Fibroblast of pulmonary artery (primary cell): Measurements from ENCODE around the gene HSP90B1.

Experiments
- DNase-seq: peaks from one replicate; pipeline ENCODE4 v3.0.0-alpha.2; 2010; ENCODE audit warnings: low read depth
- H3K4me3 ChIP-seq: replicated peaks from 2 replicates; pipeline ENCODE4 v1.5.1; 2011; ENCODE audit warnings: low read depth, mild to moderate bottlenecking, control low read depth, low read length, moderate library complexity
- CTCF ChIP-seq: IDR thresholded peaks from 2 replicates; pipeline ENCODE4 v1.5.1; 2011; ENCODE audit warnings: mild to moderate bottlenecking, control low read depth, low read length, inconsistent platforms; ENCODE audit errors: missing control alignments

HSP90B1 gene

GRCh38 chr12:103930034-103930786 is at the start of gene HSP90B1:
HSP90B1 (plus strand) TSS chr12:103930410; CDS start chr12:103930516, 106 bp downstream.
- peak within 1 kb of the TSS; percentile 85 for H3K4me3 ChIP-seq
- no peak for TF ChIP-seq CTCF
- DNase-seq, result peak; percentile 100

- DNase-seq, result no peak
- no peak for TF ChIP-seq CTCF
- no peak overlapping the region for H3K4me3 ChIP-seq
Measured at GRCh38 chr12:103881261-103881660, 48.9 kb upstream of the HSP90B1 start.

- H3K4me3 ChIP-seq, result no peak overlapping the region
- no peak for TF ChIP-seq CTCF
- DNase-seq, result peak; percentile 7
Measured at GRCh38 chr12:103882861-103883596, 47.2 kb upstream of the HSP90B1 start.

DNA sequence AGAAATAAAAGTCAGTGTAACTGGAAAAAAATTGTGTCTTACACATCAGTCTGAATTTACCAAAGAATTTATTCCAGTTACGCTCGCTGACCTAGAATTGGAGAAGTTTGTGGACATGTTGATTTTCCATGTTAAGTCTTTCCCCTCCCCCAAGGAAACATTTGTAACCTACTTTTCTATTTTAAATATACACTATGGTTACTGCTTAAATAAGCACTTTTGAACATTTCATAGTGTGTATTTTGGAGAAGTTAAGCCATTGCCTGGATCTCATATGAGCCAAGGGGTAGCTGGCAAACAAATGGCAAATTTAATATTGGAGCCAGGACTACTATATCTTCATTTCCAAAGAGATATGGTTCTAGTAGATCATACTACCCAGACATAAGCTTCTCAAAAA is 46.3 kb upstream of the HSP90B1 start:
- DNase-seq, result no peak
- no peak for TF ChIP-seq CTCF
- no peak overlapping the region for H3K4me3 ChIP-seq

GRCh38 chr12:103884316-103884715 is 45.9 kb upstream of the HSP90B1 start:
- no peak overlapping the region for H3K4me3 ChIP-seq
- peak; percentile 58 for TF ChIP-seq CTCF
- peak; percentile 80 for DNase-seq

DNA sequence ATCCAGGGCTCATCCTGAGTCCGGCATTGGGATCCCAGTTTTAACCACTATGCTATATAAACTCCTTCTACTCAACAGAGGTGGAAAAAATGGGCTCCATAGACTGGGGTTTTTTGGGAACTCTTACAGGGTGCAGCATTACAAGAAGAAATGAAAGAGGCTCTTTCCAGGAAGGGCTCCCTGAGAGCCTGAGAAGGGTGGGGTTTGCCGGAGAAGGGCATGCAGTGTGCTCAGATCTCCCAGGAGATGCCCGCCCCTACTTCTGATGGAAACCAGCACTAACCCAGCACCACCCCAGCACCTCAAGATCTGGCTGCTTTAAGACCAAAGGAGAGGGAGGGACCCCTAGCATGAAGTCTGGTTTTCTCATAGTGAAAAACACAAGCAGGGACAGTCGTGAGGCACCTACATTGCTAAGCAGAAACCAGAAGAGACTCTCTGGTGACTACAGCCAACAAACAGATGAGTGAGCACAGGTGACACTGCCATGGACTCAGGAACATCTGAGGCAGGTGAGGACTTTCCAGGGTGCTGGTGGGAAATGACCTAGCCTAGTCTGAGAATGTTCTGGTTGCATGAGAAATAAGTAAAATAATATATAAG is 43.9 kb upstream of the HSP90B1 start:
- no peak for DNase-seq
- H3K4me3 ChIP-seq, result no peak overlapping the region
- TF ChIP-seq CTCF, result no peak
